ENCODE measurements around the gene ASAP3. TPM values are rescaled to one million over a fixed set of nuclear protein-coding genes. Genes with fewer than 3 reads are reported as not detected.
A peak's percentile ranks its signal among the peaks of the same experiment; 100 is the strongest.

ASAP3 gene
- total and polyA plus RNA-seq, 9 of the 15 experiments (the other 6 are each of a cell fraction or from before 2014, with no cell fraction given): 1.7 to 31.2 (median 17.4) TPM

DNA sequence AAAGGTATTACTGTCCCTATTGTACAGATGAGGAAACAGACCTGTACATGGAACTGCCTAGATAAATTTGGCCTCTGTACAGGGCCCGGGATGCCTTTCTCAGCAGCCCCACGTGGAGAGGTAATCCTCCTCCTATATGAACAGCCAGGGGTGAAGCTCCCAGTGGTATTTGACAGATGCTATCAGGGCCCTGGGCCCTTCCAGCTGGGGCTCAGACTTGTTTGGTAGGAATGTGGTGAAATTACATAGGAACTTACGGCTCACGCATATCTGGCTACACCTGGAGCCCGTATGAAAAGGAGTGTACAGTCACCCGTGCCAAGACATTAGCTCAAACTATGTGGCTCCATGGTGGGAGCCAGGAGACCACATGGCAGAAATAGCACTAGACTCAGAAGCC, 34.7 kb downstream of the ASAP3 start:
- Histone ChIP-seq H3K4me1 (replicated peaks in 1 of 2; ENCODE audit: control insufficient read depth in 2 of 2, insufficient read depth in 2 of 2, low read length in 2 of 2) (peaks cover 8 to 10% of the 10 kb centered on the region in 2 experiments), H3K9me3 (replicated peaks; ENCODE audit: control insufficient read depth, insufficient read depth, low read depth, low read length) (no peaks in the 10 kb centered on the region), H3K27me3 (ENCODE audit: control insufficient read depth in 2 of 2, insufficient read depth in 2 of 2, low read length in 2 of 2) (no peaks in the 10 kb centered on the region), H3K36me3 (ENCODE audit: control insufficient read depth, insufficient read depth, low read length) (peaks cover 8% of the 10 kb centered on the region; the same call in 1 of the 3 replicates), H3K9me1 (ENCODE audit: control insufficient read depth, insufficient read depth, low read length) (no peaks in the 10 kb centered on the region), H3K4me2 (ENCODE audit: insufficient read depth, low read length) (no peak overlapping the region), H3K79me2 (ENCODE audit: control insufficient read depth, insufficient read depth, low read length) (no peaks in the 10 kb centered on the region), H3K4me3 (no peak overlapping the region), H4K20me1 (replicated peaks; ENCODE audit: control insufficient read depth, insufficient read depth, low read length) (no peaks in the 10 kb centered on the region), H3K9ac (ENCODE audit: insufficient read depth in 1 of 2, low read depth in 2 of 2, low read length in 2 of 2) (peak overlapping the region in 1 of 2 experiments; percentile 9; a peak in 1 of 4 replicates), H2AFZ (ENCODE audit: low read depth, low read length) (no peak overlapping the region), H3K27ac (ENCODE audit: extremely low read depth, low read depth, low read length) (no peak overlapping the region)
- in situ Hi-C loops (cut with MboI): no loop called here
- ChIA-PET CTCF (ENCODE audit: low intra/inter-chr PET ratio) (no interaction called here), POLR2A (interaction anchor here (0.6 to 1.2 kb wide), 4 partner anchors 8 to 104 kb away, joined by 3 to 6 read pairs (median 5); no protein-coding TSS in a partner anchor)
- DNase-seq (ENCODE audit: extremely low read depth in 1 of 4, low spot score in 3 of 4): no peak
- no peak for ATAC-seq
- no peak for FAIRE-seq
- WGBS (ENCODE audit: insufficient coverage, low coverage, missing lambda C conversion rate): 58% methylated on average over 6 of the region's 6 CpGs
- BruUV-seq (replicated peaks): no TSS peak
- no peak for TF ChIP-seq FOXM1 (IDR thresholded peaks at IDR 0.05; ENCODE audit: low read depth)
- TF ChIP-seq FOXM1 (CRISPR knock-in tag; IDR thresholded peaks at IDR 0.05; ENCODE audit: low read depth): no peak
- TF ChIP-seq CHD4 (IDR thresholded peaks at IDR 0.05; ENCODE audit: insufficient read depth, insufficient replicate concordance, low read depth, low read length, poor library complexity, severe bottlenecking): no peak
- intact Hi-C loops (cut with micrococcal nuclease): no loop called here

GRCh38 chr1:23448846-23449245, 35.1 kb downstream of the ASAP3 start:
- Histone ChIP-seq H3K9me3 (replicated peaks; ENCODE audit: control insufficient read depth, insufficient read depth, low read depth, low read length) (no peaks in the 10 kb centered on the region), H3K27ac (ENCODE audit: extremely low read depth, low read depth, low read length) (no peak overlapping the region), H3K79me2 (ENCODE audit: control insufficient read depth, insufficient read depth, low read length) (no peaks in the 10 kb centered on the region), H2AFZ (ENCODE audit: low read depth, low read length) (no peak overlapping the region), H3K27me3 (ENCODE audit: control insufficient read depth in 2 of 2, insufficient read depth in 2 of 2, low read length in 2 of 2) (no peaks in the 10 kb centered on the region), H3K4me3 (no peak overlapping the region), H3K9me1 (ENCODE audit: control insufficient read depth, insufficient read depth, low read length) (no peaks in the 10 kb centered on the region), H3K4me2 (ENCODE audit: insufficient read depth, low read length) (no peak overlapping the region), H3K4me1 (replicated peaks in 1 of 2; ENCODE audit: control insufficient read depth in 2 of 2, insufficient read depth in 2 of 2, low read length in 2 of 2) (peaks cover 13 to 14% of the 10 kb centered on the region in 2 experiments), H3K9ac (ENCODE audit: insufficient read depth in 1 of 2, low read depth in 2 of 2, low read length in 2 of 2) (no peak overlapping the region), H3K36me3 (ENCODE audit: control insufficient read depth, insufficient read depth, low read length) (peaks cover 8% of the 10 kb centered on the region; the same call in 1 of the 3 replicates), H4K20me1 (replicated peaks; ENCODE audit: control insufficient read depth, insufficient read depth, low read length) (no peaks in the 10 kb centered on the region)
- ATAC-seq: no peak
- BruUV-seq (replicated peaks): no TSS peak
- POLR2A ChIA-PET: interaction anchor here (0.6 to 1.2 kb wide), 5 partner anchors 8 to 104 kb away, joined by 3 to 6 read pairs (median 4); no protein-coding TSS in a partner anchor
- in situ Hi-C loops (cut with MboI) (no loop called here), intact Hi-C loops (cut with micrococcal nuclease) (no loop called here)
- CTCF ChIA-PET (ENCODE audit: low intra/inter-chr PET ratio): no interaction called here
- DNase-seq (ENCODE audit: extremely low read depth in 1 of 4, low spot score in 3 of 4): no peak
- TF ChIP-seq POLR2A (conservative IDR thresholded peaks at IDR 0.05): no peak
- TF ChIP-seq, protein P1, sequence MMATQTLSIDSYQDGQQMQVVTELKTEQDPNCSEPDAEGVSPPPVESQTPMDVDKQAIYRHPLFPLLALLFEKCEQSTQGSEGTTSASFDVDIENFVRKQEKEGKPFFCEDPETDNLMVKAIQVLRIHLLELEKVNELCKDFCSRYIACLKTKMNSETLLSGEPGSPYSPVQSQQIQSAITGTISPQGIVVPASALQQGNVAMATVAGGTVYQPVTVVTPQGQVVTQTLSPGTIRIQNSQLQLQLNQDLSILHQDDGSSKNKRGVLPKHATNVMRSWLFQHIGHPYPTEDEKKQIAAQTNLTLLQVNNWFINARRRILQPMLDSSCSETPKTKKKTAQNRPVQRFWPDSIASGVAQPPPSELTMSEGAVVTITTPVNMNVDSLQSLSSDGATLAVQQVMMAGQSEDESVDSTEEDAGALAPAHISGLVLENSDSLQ (IDR thresholded peaks at IDR 0.05): 0 out of 2 replicates have a peak, but pooled peaks have one; percentile 21
- TF ChIP-seq, protein P2, sequence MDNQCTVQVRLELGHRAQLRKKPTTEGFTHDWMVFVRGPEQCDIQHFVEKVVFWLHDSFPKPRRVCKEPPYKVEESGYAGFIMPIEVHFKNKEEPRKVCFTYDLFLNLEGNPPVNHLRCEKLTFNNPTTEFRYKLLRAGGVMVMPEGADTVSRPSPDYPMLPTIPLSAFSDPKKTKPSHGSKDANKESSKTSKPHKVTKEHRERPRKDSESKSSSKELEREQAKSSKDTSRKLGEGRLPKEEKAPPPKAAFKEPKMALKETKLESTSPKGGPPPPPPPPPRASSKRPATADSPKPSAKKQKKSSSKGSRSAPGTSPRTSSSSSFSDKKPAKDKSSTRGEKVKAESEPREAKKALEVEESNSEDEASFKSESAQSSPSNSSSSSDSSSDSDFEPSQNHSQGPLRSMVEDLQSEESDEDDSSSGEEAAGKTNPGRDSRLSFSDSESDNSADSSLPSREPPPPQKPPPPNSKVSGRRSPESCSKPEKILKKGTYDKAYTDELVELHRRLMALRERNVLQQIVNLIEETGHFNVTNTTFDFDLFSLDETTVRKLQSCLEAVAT (IDR thresholded peaks at IDR 0.05): no peak
- no peak for TF ChIP-seq ZNF57 (CRISPR knock-in tag; IDR thresholded peaks at IDR 0.05)
- FAIRE-seq: no peak
- 5% methylated on average over 1 of the region's 1 CpG for WGBS (ENCODE audit: insufficient coverage, low coverage, missing lambda C conversion rate)
